Measurements from ENCODE around the gene CARNS1. TPM values are rescaled to one million over a fixed set of nuclear protein-coding genes. Genes with fewer than 3 reads are reported as not detected.

Gene CARNS1
- total and polyA plus RNA-seq, 7 experiments from 2014 or later, result 0.53 to 14.2 (median 4.3) TPM

- H3K36me3 ChIP-seq (ENCODE audit: control insufficient read depth in 2 of 3, insufficient read depth in 3 of 3, low read length in 3 of 3), result peaks cover 0 to 5% (median 0%) of the 10 kb centered on the region in 3 experiments
- H3K27me3 ChIP-seq (ENCODE audit: control insufficient read depth in 2 of 2, insufficient read depth in 2 of 2, low read length in 2 of 2), result no peaks in the 10 kb centered on the region
- ChIA-PET POLR2A (interaction anchor here (0.6 to 31.8 kb wide), 15 partner anchors 7 to 145 kb away, joined by 3 to 1530 read pairs (median 7); partner anchors contain the start of genes AIP, PITPNM1, POLD4 and PPP1CA), CTCF (interaction anchor here (1.3 to 2.5 kb wide), 3 partner anchors 11 to 26 kb away, joined by 4 to 21 read pairs (median 5); partner anchors contain the start of genes PPP1CA, PTPRCAP and TBC1D10C)
- DNase-seq (no peak), ATAC-seq (no peak)
- Mint-ChIP-seq H3K27me3 (peaks cover 0 to 23% (median 0%) of the 10 kb centered on the region in 5 donors), H3K27ac (peak overlapping the region; percentile 31 to 92 (median 75)), H3K36me3 (peaks cover 0 to 19% (median 2%) of the 10 kb centered on the region in 5 donors), H3K9me3 (no peaks in the 10 kb centered on the region), H3K4me3 (peak overlapping the region in 9 of 10 donors; percentile 45 to 100 (median 61)), H3K4me1 (peaks cover 42 to 92% (median 70%) of the 10 kb centered on the region in 7 donors)
- H3K4me3 ChIP-seq (ENCODE audit: low read length), result no peak overlapping the region
- intact Hi-C loops (cut with micrococcal nuclease), result no loop called here
- peak overlapping the region; percentile 35 for H3K27ac ChIP-seq (ENCODE audit: low read depth, low read length)
- H3K4me1 ChIP-seq (ENCODE audit: control insufficient read depth in 2 of 2, insufficient read depth in 2 of 2, low read length in 2 of 2), result peaks cover 84 to 92% of the 10 kb centered on the region in 2 donors
- no peaks in the 10 kb centered on the region for H3K9me3 ChIP-seq (ENCODE audit: control insufficient read depth in 2 of 3, low read length in 3 of 3)
These were observed 2.1 kb upstream of the CARNS1 start for GRCh38 chr11:67413266-67413849.

GRCh38 chr11:67416416-67417335, 1.2 kb downstream of the CARNS1 start:
- POLR2A ChIA-PET, result interaction anchor here (0.6 to 31.8 kb wide), 14 partner anchors 17 to 147 kb away, joined by 3 to 1530 read pairs (median 5); partner anchors contain the start of genes AIP, CABP4, CDK2AP2 and CORO1B
- peaks cover 0 to 6% (median 0%) of the 10 kb centered on the region in 5 donors for H3K36me3 Mint-ChIP-seq
- Histone ChIP-seq H3K27me3 (ENCODE audit: control insufficient read depth in 2 of 2, insufficient read depth in 2 of 2, low read length in 2 of 2) (no peaks in the 10 kb centered on the region), H3K4me3 (ENCODE audit: low read length) (peak overlapping the region; percentile 46), H3K36me3 (ENCODE audit: control insufficient read depth in 2 of 3, insufficient read depth in 3 of 3, low read length in 3 of 3) (no peaks in the 10 kb centered on the region), H3K4me1 (ENCODE audit: control insufficient read depth in 2 of 2, insufficient read depth in 2 of 2, low read length in 2 of 2) (peaks cover 75 to 78% of the 10 kb centered on the region in 2 donors), H3K9me3 (ENCODE audit: control insufficient read depth in 2 of 3, low read length in 3 of 3) (no peaks in the 10 kb centered on the region), H3K27ac (ENCODE audit: low read depth, low read length) (peak overlapping the region; percentile 77)
- CTCF ChIA-PET, result interaction anchor here (0.6 to 6.0 kb wide), 4 partner anchors 14 to 178 kb away, joined by 3 to 67 read pairs (median 5); partner anchors contain the start of genes PPP1CA, RAD9A and TBC1D10C
- peak; percentile 71 for ATAC-seq
- H3K9me3 Mint-ChIP-seq, result no peaks in the 10 kb centered on the region
- peak overlapping the region; percentile 42 to 100 (median 98) for H3K27ac Mint-ChIP-seq
- intact Hi-C loops (cut with micrococcal nuclease), result loop anchor here in 1 of 2 donors (1.0 kb wide), 6 partner anchors 7 to 92 kb away; partner anchors contain the start of genes CDK2AP2, PTPRCAP, RPS6KB2 and TMEM134
- peaks cover 0 to 25% (median 0%) of the 10 kb centered on the region in 5 donors for H3K27me3 Mint-ChIP-seq
- peaks cover 39 to 82% (median 62%) of the 10 kb centered on the region in 7 donors for H3K4me1 Mint-ChIP-seq
- DNase-seq, result peak in 8 of 9 donors; percentile 61 to 95 (median 92)
- peak overlapping the region; percentile 51 to 96 (median 90) for H3K4me3 Mint-ChIP-seq

- Mint-ChIP-seq H3K4me3 (peak overlapping the region in 9 of 10 donors; percentile 81 to 96 (median 89)), H3K36me3 (peaks cover 0 to 6% (median 0%) of the 10 kb centered on the region in 5 donors), H3K27ac (peak overlapping the region in 8 of 9 donors; percentile 94 to 100 (median 98)), H3K4me1 (peaks cover 37 to 76% (median 55%) of the 10 kb centered on the region in 7 donors), H3K9me3 (no peaks in the 10 kb centered on the region), H3K27me3 (peaks cover 0 to 25% (median 0%) of the 10 kb centered on the region in 5 donors)
- Histone ChIP-seq H3K4me1 (ENCODE audit: control insufficient read depth in 2 of 2, insufficient read depth in 2 of 2, low read length in 2 of 2) (peaks cover 68 to 71% of the 10 kb centered on the region in 2 donors), H3K27me3 (ENCODE audit: control insufficient read depth in 2 of 2, insufficient read depth in 2 of 2, low read length in 2 of 2) (no peaks in the 10 kb centered on the region), H3K9me3 (ENCODE audit: control insufficient read depth in 2 of 3, low read length in 3 of 3) (no peaks in the 10 kb centered on the region), H3K4me3 (ENCODE audit: low read length) (peak overlapping the region; percentile 46), H3K36me3 (ENCODE audit: control insufficient read depth in 2 of 3, insufficient read depth in 3 of 3, low read length in 3 of 3) (no peaks in the 10 kb centered on the region), H3K27ac (ENCODE audit: low read depth, low read length) (peak overlapping the region; percentile 77)
- ATAC-seq (no peak), DNase-seq (no peak)
- CTCF ChIA-PET, result interaction anchor here (0.8 to 6.0 kb wide), 5 partner anchors 9 to 48 kb away, joined by 3 to 67 read pairs (median 8); partner anchors contain the start of genes PPP1CA, PTPRCAP and TBC1D10C
- intact Hi-C loops (cut with micrococcal nuclease), result loop anchor here in 1 of 2 donors (1.0 kb wide), 6 partner anchors 8 to 91 kb away; partner anchors contain the start of genes CDK2AP2, PTPRCAP, RPS6KB2 and TMEM134
- POLR2A ChIA-PET, result interaction anchor here (0.6 to 31.8 kb wide), 18 partner anchors 16 to 148 kb away, joined by 3 to 1530 read pairs (median 6); partner anchors contain the start of genes AIP, CABP4, CDK2AP2 and CORO1B
These were observed 1.9 kb downstream of the CARNS1 start for GRCh38 chr11:67417425-67417824.

- CTCF ChIA-PET, result interaction anchor here (1.0 to 6.0 kb wide), 7 partner anchors 10 to 53 kb away, joined by 3 to 67 read pairs (median 7); partner anchors contain the start of genes PPP1CA, PTPRCAP and TBC1D10C
- Histone ChIP-seq H3K36me3 (ENCODE audit: control insufficient read depth in 2 of 3, insufficient read depth in 3 of 3, low read length in 3 of 3) (no peaks in the 10 kb centered on the region), H3K4me3 (ENCODE audit: low read length) (peak overlapping the region; percentile 56), H3K9me3 (ENCODE audit: control insufficient read depth in 2 of 3, low read length in 3 of 3) (no peaks in the 10 kb centered on the region), H3K4me1 (ENCODE audit: control insufficient read depth in 2 of 2, insufficient read depth in 2 of 2, low read length in 2 of 2) (peaks cover 56 to 58% of the 10 kb centered on the region in 2 donors), H3K27ac (ENCODE audit: low read depth, low read length) (peak overlapping the region; percentile 77), H3K27me3 (ENCODE audit: control insufficient read depth in 2 of 2, insufficient read depth in 2 of 2, low read length in 2 of 2) (no peaks in the 10 kb centered on the region)
- H3K9me3 Mint-ChIP-seq, result no peaks in the 10 kb centered on the region
- H3K27me3 Mint-ChIP-seq, result peaks cover 0 to 20% (median 0%) of the 10 kb centered on the region in 5 donors
- intact Hi-C loops (cut with micrococcal nuclease), result no loop called here
- ATAC-seq (no peak), DNase-seq (peak in 7 of 9 donors; percentile 54 to 65 (median 60))
- peak overlapping the region; percentile 37 to 93 (median 84) for H3K4me3 Mint-ChIP-seq
- H3K4me1 Mint-ChIP-seq, result peaks cover 24 to 71% (median 49%) of the 10 kb centered on the region in 7 donors
- peaks cover 0 to 4% (median 0%) of the 10 kb centered on the region in 5 donors for H3K36me3 Mint-ChIP-seq
- POLR2A ChIA-PET, result interaction anchor here (0.6 to 31.8 kb wide), 19 partner anchors 15 to 1041 kb away, joined by 3 to 1530 read pairs (median 8); partner anchors contain the start of genes AIP, CABP4, CDK2AP2 and POLD4
- H3K27ac Mint-ChIP-seq, result peak overlapping the region in 8 of 9 donors; percentile 71 to 99 (median 94)
These were observed 3.2 kb downstream of the CARNS1 start for GRCh38 chr11:67418476-67419281.

- H3K36me3 Mint-ChIP-seq, result peaks cover 0 to 4% (median 0%) of the 10 kb centered on the region in 5 donors
- H3K9me3 Mint-ChIP-seq, result no peaks in the 10 kb centered on the region
- H3K4me3 ChIP-seq (ENCODE audit: low read length), result peak overlapping the region; percentile 56
- no peaks in the 10 kb centered on the region for H3K9me3 ChIP-seq (ENCODE audit: control insufficient read depth in 2 of 3, low read length in 3 of 3)
- DNase-seq (no peak), ATAC-seq (no peak)
- intact Hi-C loops (cut with micrococcal nuclease), result no loop called here
- no peaks in the 10 kb centered on the region for H3K36me3 ChIP-seq (ENCODE audit: control insufficient read depth in 2 of 3, insufficient read depth in 3 of 3, low read length in 3 of 3)
- H3K4me3 Mint-ChIP-seq, result peak overlapping the region in 9 of 10 donors; percentile 80 to 93 (median 86)
- peaks cover 51 to 54% of the 10 kb centered on the region in 2 donors for H3K4me1 ChIP-seq (ENCODE audit: control insufficient read depth in 2 of 2, insufficient read depth in 2 of 2, low read length in 2 of 2)
- H3K27me3 ChIP-seq (ENCODE audit: control insufficient read depth in 2 of 2, insufficient read depth in 2 of 2, low read length in 2 of 2), result no peaks in the 10 kb centered on the region
- H3K27ac Mint-ChIP-seq, result peak overlapping the region in 8 of 9 donors; percentile 71 to 99 (median 92)
- peak overlapping the region; percentile 77 for H3K27ac ChIP-seq (ENCODE audit: low read depth, low read length)
- ChIA-PET CTCF (interaction anchor here (0.7 to 6.0 kb wide), 9 partner anchors 11 to 88 kb away, joined by 3 to 67 read pairs (median 6); partner anchors contain the start of genes CDK2AP2, PPP1CA, PTPRCAP and TBC1D10C), POLR2A (interaction anchor here (0.6 to 31.8 kb wide), 17 partner anchors 8 to 151 kb away, joined by 3 to 1530 read pairs (median 8); partner anchors contain the start of genes AIP, CABP4, POLD4 and PPP1CA)
- H3K27me3 Mint-ChIP-seq, result peaks cover 0 to 17% (median 0%) of the 10 kb centered on the region in 5 donors
- H3K4me1 Mint-ChIP-seq, result peaks cover 24 to 64% (median 49%) of the 10 kb centered on the region in 7 donors
These were observed 4.0 kb downstream of the CARNS1 start for GRCh38 chr11:67419325-67420049.

All from naive thymus-derived CD4-positive, alpha-beta T cell (primary cell).